HepG2 (cell line): ENCODE results near the gene TMTC4. TPM values are rescaled to one million over a fixed set of nuclear protein-coding genes. Genes with fewer than 3 reads are reported as not detected.

Source experiments
- ATAC-seq: fragments of 200-7000 bp; cut with Tn5 transposase; 3 replicates; pipeline ENCODE4 v1.9.1; 2020; ENCODE audit warnings: mild to moderate bottlenecking, moderate library complexity
- BruUV-seq: library from RNA; stranded (reverse); fragments of 400-500 nt; replicated peaks from 2 replicates; lab custom pipeline; 2021; lab: Mats Ljungman, UMichigan
- CTCF ChIA-PET: fragments of 300-600 bp; formaldehyde crosslinking; extraction: SDS; loops from one replicate; lab custom pipeline; 2021; ENCODE audit warnings: low total read pairs, inconsistent platforms, low intra/inter-chr PET ratio; lab: Yijun Ruan, JAX
- POLR2A ChIA-PET: fragments of 350-600 bp; sonication (Branson Sonifier 250); formaldehyde crosslinking; loops from one replicate; lab custom pipeline; 2020; ENCODE audit warnings: antibody characterized with exemption, inconsistent platforms; lab: Yijun Ruan, JAX
- DNase-seq: peaks from one replicate; pipeline ENCODE4 v3.0.0-alpha.2; 2015; ENCODE audit warnings: low spot score
- FAIRE-seq: peaks from 3 replicates; lab custom pipeline; 2011; peaks lifted over from hg19 to GRCh38; lab: Jason Lieb, UNC
- H2AFZ ChIP-seq: one replicate; pipeline ENCODE4 v1.6.1; 2011; ENCODE audit warnings: low read length, inconsistent platforms
- H3K27ac ChIP-seq: fragments of 300-600 bp; 3 replicates; pipeline ENCODE4 v1.8.0; 2011; ENCODE audit warnings: mixed run types, mild to moderate bottlenecking, mixed read lengths, low read length, inconsistent platforms; ENCODE audit not compliant: insufficient read depth; ENCODE audit errors: extremely low read length
- H3K27me3 ChIP-seq, 2 experiments: fragments of 200-600 bp in 1 of 2; 2 replicates in 1 of 2; 3 replicates in 1 of 2; pipeline versions ENCODE4 v1.6.0 to v1.8.0; 2011; ENCODE audit warnings: low read length in 2 of 2, mild to moderate bottlenecking in 2 of 2, moderate library complexity in 2 of 2, inconsistent platforms in 1 of 2; ENCODE audit not compliant: insufficient read depth in 2 of 2, control insufficient read depth in 1 of 2
- H3K36me3 ChIP-seq, 2 experiments: fragments of 200-600 bp in 1 of 2; replicated peaks in 1 of 2; 2 replicates in 1 of 2; 3 replicates in 1 of 2; pipeline versions ENCODE4 v1.5.1 to v1.8.0; 2011; ENCODE audit warnings: low read length in 2 of 2, inconsistent platforms in 1 of 2; ENCODE audit not compliant: insufficient read depth in 2 of 2, control insufficient read depth in 1 of 2
- H3K4me1 ChIP-seq: 2 replicates; pipeline ENCODE4 v1.5.1; 2012; ENCODE audit warnings: low read length, inconsistent platforms; ENCODE audit not compliant: insufficient read depth
- H3K4me2 ChIP-seq: 2 replicates; pipeline ENCODE4 v1.6.0; 2011; ENCODE audit warnings: low read depth, low read length, inconsistent platforms
- H3K4me3 ChIP-seq, 3 experiments: fragments of 200-600 bp in 1 of 3; sonication (generic), shearing (Covaris generic) in 1 of 3; replicated peaks in 1 of 3; 2 replicates each; pipeline ENCODE4 v1.5.1; 2011 to 2016; ENCODE audit warnings: low read length in 3 of 3, inconsistent platforms in 2 of 3, low read depth in 2 of 3, mild to moderate bottlenecking in 2 of 3, control low read depth in 1 of 3, mixed read lengths in 1 of 3; ENCODE audit not compliant: insufficient read depth in 1 of 3
- H3K79me2 ChIP-seq: one replicate; pipeline ENCODE4 v1.6.1; 2011; ENCODE audit warnings: low read length, inconsistent platforms; ENCODE audit not compliant: insufficient read depth
- H3K9ac ChIP-seq: 2 replicates; pipeline ENCODE4 v1.6.0; 2011; ENCODE audit warnings: mild to moderate bottlenecking, low read depth, low read length, inconsistent platforms; ENCODE audit not compliant: insufficient read depth
- H3K9me3 ChIP-seq: 2 replicates; pipeline ENCODE4 v1.5.1; 2012; ENCODE audit warnings: mild to moderate bottlenecking, low read length
- H4K20me1 ChIP-seq: 2 replicates; pipeline ENCODE4 v1.6.0; 2011; ENCODE audit warnings: inconsistent platforms, mild to moderate bottlenecking, low read length, moderate library complexity; ENCODE audit not compliant: insufficient read depth
- AFF4 ChIP-seq: sonication (generic); formaldehyde crosslinking; IDR thresholded peaks from 2 replicates; pipeline ENCODE4 v1.4.0; 2020; ENCODE audit warnings: missing genetic modification reagents
- RBAK ChIP-seq: sonication (generic); formaldehyde crosslinking; IDR thresholded peaks from 2 replicates; pipeline ENCODE4 v1.5.1; 2020; ENCODE audit warnings: mild to moderate bottlenecking, missing genetic modification reagents
- SIX1 ChIP-seq: sonication (generic); formaldehyde crosslinking; IDR thresholded peaks from 2 replicates; pipeline ENCODE4 v1.4.0; 2020; ENCODE audit warnings: missing genetic modification reagents, borderline replicate concordance
- SMARCE1 ChIP-seq: fragments of 450-650 bp; IDR thresholded peaks from 2 replicates; pipeline ENCODE4 v1.6.1; 2017; ENCODE audit warnings: borderline replicate concordance
- SNRNP70 ChIP-seq: fragments of 200-400 bp; formaldehyde crosslinking; IDR thresholded peaks from 2 replicates; pipeline ENCODE4 v1.6.1; 2017; ENCODE audit warnings: mild to moderate bottlenecking, low read depth, low read length, moderate library complexity
- ZNF235 ChIP-seq: sonication (generic); formaldehyde crosslinking; IDR thresholded peaks from 2 replicates; pipeline ENCODE4 v1.8.1; 2023; ENCODE audit warnings: mild to moderate bottlenecking, missing genetic modification reagents, borderline replicate concordance
- ZNF501 ChIP-seq: sonication (generic); formaldehyde crosslinking; IDR thresholded peaks from 2 replicates; pipeline ENCODE4 v1.5.1; 2020; ENCODE audit warnings: mild to moderate bottlenecking, moderate library complexity, missing genetic modification reagents
- ZNF557 ChIP-seq: sonication (generic); formaldehyde crosslinking; IDR thresholded peaks from 2 replicates; pipeline ENCODE4 v1.4.0; 2020; ENCODE audit warnings: missing genetic modification reagents
- ZNF607 ChIP-seq: sonication (generic); formaldehyde crosslinking; IDR thresholded peaks from 2 replicates; pipeline ENCODE4 v1.5.1; 2020; ENCODE audit warnings: missing genetic modification reagents, mild to moderate bottlenecking, borderline replicate concordance
- ZNF777 ChIP-seq: sonication (generic); formaldehyde crosslinking; IDR thresholded peaks from 2 replicates; pipeline ENCODE4 v1.4.0; 2020; ENCODE audit warnings: missing genetic modification reagents
- WGBS: methylation state at CpG from one replicate; pipeline ENCODE4 v1.1.6; 2017; ENCODE audit warnings: low lambda C conversion rate; 5-methylcytosine and 5-hydroxymethylcytosine counted together
- in situ Hi-C: cut with HindIII; loops from 2 replicates; pipeline ENCODE4 v1.10.0; 2017; ENCODE audit warnings: low pct_unique_long_range_greater_than_20kb; ENCODE audit not compliant: extremely low pct_ligation_motif_present
- intact Hi-C: fragments of 100-400 bp; cut with micrococcal nuclease; formaldehyde crosslinking; loops from one replicate; pipeline ENCODE4 v1.10.0; 2022; ENCODE audit not compliant: unreplicated experiment
- polyA plus RNA-seq, 8 experiments: library from polyadenylated mRNA; depleted of rRNA in 3 of 8; stranded (reverse) in 7 of 8; unstranded in 1 of 8; fragments of >200 nt; fragmentation: Illumina TruSeq in 4 of 8; extraction: Trizol in 4 of 8; gene quantifications; 2 replicates each; pipeline versions ENCODE4 v1.2.1 to v1.2.3, GENCODE V29; 2011 to 2016; ENCODE audit warnings: low read depth in 4 of 8, missing spikeins in 1 of 8, mixed read lengths in 1 of 8; ENCODE audit not compliant: insufficient read depth in 1 of 8
- total RNA-seq, 5 experiments: library from RNA; depleted of rRNA; stranded (reverse); fragments of >200 nt; fragmentation: Illumina TruSeq; extraction: Trizol; gene quantifications; 2 replicates each; pipeline ENCODE4 v1.2.3, GENCODE V29; 2016; ENCODE audit warnings: low read depth in 1 of 5

Gene TMTC4
- total and polyA plus RNA-seq, 2 of the 13 experiments (the other 11 are each of a cell fraction or from before 2014, with no cell fraction given), result 16.0 to 22.6 TPM

GRCh38 chr13:100637380-100637779 lies 37.2 kb downstream of the TMTC4 start:
- Histone ChIP-seq H3K9ac (no peak overlapping the region), H3K27ac (no peak overlapping the region), H3K4me2 (no peak overlapping the region), H2AFZ (no peak overlapping the region), H3K27me3 (no peaks in the 10 kb centered on the region), H3K79me2 (no peaks in the 10 kb centered on the region), H3K9me3 (no peaks in the 10 kb centered on the region), H4K20me1 (no peaks in the 10 kb centered on the region), H3K36me3 (peaks cover 18 to 57% of the 10 kb centered on the region in 2 experiments), H3K4me3 (no peak overlapping the region), H3K4me1 (no peaks in the 10 kb centered on the region)
- WGBS, result over 99% methylated on average over 10 of the region's 16 CpGs
- no peak for DNase-seq
- POLR2A ChIA-PET, result no interaction called here
- CTCF ChIA-PET, result no interaction called here
- no peak for FAIRE-seq
- no TSS peak for BruUV-seq
- intact Hi-C loops (no loop called here), in situ Hi-C loops (no loop called here)
- no peak for ATAC-seq
- TF ChIP-seq ZNF235 (CRISPR knock-in tag) (no peak), AFF4 (CRISPR knock-in tag) (no peak), ZNF607 (no peak), SIX1 (CRISPR knock-in tag) (no peak), ZNF501 (CRISPR knock-in tag) (no peak), SNRNP70 (no peak), ZNF777 (CRISPR knock-in tag) (no peak), ZNF557 (no peak), SMARCE1 (no peak), RBAK (CRISPR knock-in tag) (no peak)
